HG03280 (cell line): ENCODE results near the gene KERA.

ENCODE experiments used
- ATAC-seq: cut with Tn5 transposase; IDR thresholded peaks from one replicate; pipeline ENCODE4 v1.9.1; 2021; ENCODE audit warnings: mild to moderate bottlenecking, moderate library complexity; ENCODE audit not compliant: unreplicated experiment

The KERA gene

DNA sequence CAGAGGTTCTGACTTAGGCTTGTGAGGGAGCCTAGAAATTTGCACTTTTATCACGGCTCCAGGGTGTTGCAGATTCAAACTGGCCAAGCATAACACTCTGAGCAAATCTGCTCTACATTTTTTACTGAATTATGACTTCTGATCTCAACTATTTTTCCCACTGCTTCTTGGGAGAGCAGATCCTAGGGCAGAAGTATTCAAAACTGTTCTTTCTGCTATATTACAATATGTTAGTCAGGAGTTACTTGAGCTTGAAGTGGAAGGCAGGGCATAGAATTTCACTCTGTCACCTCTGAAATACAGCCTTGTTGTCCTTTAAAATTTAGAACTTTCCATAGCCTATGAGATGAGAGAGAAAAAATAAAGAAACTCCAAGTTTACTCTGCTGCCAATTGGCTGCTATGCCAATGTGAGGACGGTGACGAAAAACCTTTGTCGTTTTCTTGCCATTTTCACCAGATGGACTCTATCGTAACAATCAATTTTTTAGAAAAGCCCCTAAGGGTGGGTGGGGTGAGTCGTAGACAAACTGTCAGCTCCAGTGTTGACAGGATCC lies 16.4 kb upstream of the KERA start:
- no peak for ATAC-seq

DNA sequence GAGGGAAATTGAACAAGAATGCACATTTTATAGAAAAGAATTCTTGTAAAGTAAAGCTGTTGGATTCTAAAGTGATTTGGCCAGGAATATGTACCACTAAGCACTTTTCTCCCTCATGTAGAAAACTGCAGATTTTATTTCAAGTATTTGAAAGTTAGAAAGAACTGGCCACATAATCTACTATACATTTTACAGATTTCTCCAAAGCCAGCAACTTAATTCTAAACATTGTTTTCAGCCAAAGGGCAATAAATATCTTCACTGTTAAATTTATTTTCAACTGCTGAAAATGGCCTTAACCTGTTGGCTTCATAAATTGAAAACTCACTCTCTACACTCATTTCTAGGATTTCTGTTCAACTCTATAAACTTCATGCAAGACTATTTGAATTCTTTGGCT lies 15.6 kb upstream of the KERA start:
- no peak for ATAC-seq

- ATAC-seq: no peak
Measured at GRCh38 chr12:91072931-91073330, 15.1 kb upstream of the KERA start.

DNA sequence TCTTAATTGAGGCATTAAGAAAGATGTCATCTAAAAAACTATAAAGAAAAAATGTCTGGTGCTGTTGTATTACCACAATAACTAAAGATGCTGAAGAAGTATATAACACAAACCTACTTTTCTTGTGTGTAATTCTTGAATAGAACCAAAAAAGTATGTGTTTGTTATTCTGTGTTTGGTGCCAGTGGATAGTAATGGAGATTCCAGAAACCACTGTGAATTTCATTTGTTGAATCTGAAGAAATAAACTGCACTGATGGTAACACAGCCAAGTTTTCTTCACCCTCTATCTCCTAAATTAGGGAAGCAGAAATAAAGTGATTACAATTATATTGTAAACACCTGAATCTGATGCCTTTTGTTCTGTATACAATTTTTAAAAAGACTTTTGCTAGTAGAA lies 13.1 kb upstream of the KERA start:
- no peak for ATAC-seq

GRCh38 chr12:91065396-91065795 lies 7.6 kb upstream of the KERA start:
- no peak for ATAC-seq

DNA sequence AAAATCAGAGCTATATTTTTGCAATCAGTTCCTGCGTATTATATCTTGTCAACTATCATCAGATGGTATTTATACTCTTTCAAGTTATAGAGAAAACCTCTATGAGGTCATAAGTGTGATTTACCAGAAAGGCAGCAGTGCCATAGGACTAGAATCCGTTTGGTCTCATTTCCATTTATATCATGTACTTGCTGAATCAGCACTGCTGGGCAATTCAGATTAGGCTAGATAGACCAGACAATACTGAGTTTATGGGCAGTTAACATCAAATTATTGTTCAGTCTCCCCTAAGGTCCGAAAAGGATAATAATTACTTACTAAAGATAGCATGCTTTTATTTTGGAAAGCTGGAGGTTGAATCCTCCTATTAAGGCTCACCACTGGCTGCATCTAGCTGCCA lies 6.8 kb upstream of the KERA start:
- ATAC-seq: no peak

GRCh38 chr12:91061091-91061490 lies 3.3 kb upstream of the KERA start:
- ATAC-seq: no peak

- no peak for ATAC-seq
Measured at GRCh38 chr12:91059211-91059610, 1.4 kb upstream of the KERA start.

GRCh38 chr12:91058786-91059185 lies 962 bp upstream of the KERA start:
- ATAC-seq: no peak

DNA sequence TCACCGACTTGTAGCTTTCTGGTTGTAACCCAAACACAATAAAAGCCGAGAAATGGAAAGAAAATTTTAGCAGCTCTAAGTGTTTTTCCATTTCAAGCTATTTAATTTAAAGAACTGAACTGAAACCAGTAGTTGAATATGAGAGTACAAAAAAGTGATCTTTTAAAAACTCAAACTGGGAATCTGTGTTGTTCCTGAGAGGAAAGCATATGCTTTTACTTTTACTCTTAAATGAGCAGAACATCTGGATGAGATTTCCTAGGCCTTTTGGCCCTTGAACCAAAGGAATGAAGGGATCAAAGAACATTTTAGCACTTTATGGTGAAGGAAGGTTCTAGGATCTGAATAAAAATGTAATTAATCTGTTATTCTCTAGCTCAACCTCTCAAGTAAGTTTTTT lies 1.3 kb downstream of the KERA start:
- ATAC-seq: no peak

GRCh38 chr12:91055976-91056375 lies 1.8 kb downstream of the KERA start:
- no peak for ATAC-seq

DNA sequence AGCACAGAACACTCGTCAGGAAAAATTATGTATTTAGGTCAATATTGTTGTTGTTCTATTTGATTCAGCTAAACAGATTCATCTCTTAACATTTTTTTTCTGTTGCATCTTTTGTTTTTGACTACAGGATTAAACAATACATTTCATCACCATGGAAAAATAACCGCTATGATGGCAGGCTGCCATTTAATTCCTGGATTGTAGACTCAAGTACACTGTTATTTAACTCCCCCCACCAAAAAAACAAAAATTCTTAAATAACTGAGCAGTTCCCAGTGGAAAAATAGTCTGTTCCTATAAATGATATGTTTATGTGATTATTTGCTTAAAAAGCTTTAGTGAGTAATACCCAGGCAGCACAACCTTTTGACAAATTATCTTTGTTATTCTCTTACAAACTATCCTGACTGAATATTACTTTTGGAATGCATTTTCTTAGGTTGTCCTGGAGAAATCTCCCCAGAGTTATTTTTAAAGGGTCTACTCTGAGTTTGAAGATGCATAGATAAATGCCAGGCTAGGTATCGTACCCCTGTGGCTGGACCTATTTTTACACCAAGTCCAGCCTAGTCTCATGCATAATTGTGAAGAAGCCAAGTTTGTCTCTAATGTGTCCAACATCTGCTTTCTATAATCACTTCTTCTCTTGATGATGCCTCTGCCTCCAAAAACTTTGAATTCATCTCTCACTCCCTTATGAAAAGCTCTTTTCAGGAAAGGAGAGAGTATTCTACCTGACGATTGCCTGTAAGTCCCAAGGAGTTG lies 3.7 kb downstream of the KERA start:
- ATAC-seq: no peak

GRCh38 chr12:91052026-91052425 lies 5.8 kb downstream of the KERA start:
- ATAC-seq: no peak

DNA sequence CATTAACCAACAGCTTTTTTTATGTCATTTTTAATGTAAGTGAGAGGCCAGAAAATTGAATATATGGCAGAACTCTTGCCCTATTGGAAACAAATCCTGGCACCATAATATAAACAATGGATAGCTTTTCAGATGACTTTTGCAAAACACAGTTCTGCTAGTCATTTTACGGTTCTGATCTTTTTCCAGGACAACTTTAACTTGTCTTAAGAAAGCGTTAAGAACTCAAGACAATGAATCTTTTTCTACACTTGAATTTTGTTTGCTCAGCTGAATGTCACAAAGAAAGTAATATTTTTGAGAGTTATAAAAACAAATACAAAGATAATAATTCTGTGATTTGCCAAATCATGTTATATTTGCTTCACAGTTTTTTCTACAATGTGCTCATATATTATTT lies 13.2 kb downstream of the KERA start:
- ATAC-seq: no peak

DNA sequence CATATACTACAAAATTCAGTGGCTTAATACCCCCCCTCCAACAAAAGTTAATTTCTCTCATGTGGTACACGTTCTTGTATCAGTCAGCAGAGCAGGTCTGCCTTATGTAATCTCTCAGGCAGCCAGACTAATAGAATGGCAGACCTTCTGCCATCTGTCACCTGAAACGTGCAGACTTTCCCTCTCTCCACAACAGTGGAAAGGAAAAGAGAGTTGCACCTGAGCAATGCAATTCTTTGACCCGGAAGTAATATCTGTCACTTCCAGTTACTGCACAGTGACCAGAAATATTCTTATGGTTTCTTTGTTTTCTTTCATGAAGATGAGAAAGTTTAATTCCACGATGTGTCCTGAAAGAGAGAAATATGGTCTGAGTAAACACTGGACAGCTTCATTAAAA lies 14.4 kb downstream of the KERA start:
- no peak for ATAC-seq

GRCh38 chr12:91040096-91040755 lies 17.6 kb downstream of the KERA start:
- no peak for ATAC-seq

DNA sequence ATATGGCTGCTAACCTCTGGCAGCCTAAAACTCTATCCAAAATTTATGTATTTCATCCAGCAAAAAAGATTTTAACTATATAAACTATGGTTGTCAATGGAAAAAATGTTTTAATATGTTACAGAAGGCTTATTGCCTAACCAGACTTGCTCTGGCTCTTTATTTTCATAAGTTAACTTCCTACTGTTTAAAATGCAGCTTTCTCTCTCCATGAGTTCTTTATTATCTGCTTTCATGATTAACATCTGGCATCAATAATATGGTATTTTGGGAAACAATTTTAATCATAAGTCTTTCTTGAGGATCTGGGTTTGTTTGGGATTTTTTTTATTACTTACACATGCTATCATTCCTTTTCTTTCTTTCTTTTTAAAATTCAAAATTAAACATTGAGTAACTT lies 20.5 kb downstream of the KERA start:
- no peak for ATAC-seq

DNA sequence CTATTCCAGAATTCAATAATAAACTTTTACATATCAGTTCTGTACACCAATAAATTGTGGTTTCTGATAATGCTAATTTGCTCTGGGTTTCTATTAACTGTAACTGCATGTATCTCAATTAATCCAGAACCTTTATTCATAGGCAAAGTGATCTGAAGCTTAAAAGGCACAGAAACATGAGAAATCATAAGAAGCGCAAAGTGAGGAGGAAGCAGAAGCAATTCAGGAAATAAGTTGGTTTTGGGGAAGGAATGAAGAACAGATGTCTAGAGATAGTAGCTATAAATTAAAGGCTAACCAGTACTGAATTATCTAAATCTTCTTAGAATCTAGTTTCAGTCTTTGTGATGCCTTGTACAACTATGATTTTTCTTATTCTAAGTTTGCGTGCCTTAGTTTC lies 24.6 kb downstream of the KERA start:
- no peak for ATAC-seq

GRCh38 chr12:91023326-91024004 lies 34.4 kb downstream of the KERA start:
- ATAC-seq: peak; percentile 48

- no peak for ATAC-seq
Measured at GRCh38 chr12:91021076-91021475, 36.7 kb downstream of the KERA start.

- ATAC-seq: no peak
Measured at GRCh38 chr12:91019455-91019854, 38.4 kb downstream of the KERA start.
